ENCODE measurements around the gene DICER1.

DICER1 gene

GRCh38 chr14:95045106-95045701, 112.1 kb downstream of the DICER1 start:
- TF ChIP-seq, protein P1, sequence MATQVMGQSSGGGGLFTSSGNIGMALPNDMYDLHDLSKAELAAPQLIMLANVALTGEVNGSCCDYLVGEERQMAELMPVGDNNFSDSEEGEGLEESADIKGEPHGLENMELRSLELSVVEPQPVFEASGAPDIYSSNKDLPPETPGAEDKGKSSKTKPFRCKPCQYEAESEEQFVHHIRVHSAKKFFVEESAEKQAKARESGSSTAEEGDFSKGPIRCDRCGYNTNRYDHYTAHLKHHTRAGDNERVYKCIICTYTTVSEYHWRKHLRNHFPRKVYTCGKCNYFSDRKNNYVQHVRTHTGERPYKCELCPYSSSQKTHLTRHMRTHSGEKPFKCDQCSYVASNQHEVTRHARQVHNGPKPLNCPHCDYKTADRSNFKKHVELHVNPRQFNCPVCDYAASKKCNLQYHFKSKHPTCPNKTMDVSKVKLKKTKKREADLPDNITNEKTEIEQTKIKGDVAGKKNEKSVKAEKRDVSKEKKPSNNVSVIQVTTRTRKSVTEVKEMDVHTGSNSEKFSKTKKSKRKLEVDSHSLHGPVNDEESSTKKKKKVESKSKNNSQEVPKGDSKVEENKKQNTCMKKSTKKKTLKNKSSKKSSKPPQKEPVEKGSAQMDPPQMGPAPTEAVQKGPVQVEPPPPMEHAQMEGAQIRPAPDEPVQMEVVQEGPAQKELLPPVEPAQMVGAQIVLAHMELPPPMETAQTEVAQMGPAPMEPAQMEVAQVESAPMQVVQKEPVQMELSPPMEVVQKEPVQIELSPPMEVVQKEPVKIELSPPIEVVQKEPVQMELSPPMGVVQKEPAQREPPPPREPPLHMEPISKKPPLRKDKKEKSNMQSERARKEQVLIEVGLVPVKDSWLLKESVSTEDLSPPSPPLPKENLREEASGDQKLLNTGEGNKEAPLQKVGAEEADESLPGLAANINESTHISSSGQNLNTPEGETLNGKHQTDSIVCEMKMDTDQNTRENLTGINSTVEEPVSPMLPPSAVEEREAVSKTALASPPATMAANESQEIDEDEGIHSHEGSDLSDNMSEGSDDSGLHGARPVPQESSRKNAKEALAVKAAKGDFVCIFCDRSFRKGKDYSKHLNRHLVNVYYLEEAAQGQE (IDR thresholded peaks at IDR 0.05; ENCODE audit: insufficient replicate concordance, low read depth), result no peak
- TF ChIP-seq CTCF (IDR thresholded peaks at IDR 0.05; ENCODE audit: insufficient read depth, low read length) (no peak), POLR2AphosphoS5 (IDR thresholded peaks at IDR 0.05; ENCODE audit: low read depth) (no peak), GABPA (IDR thresholded peaks at IDR 0.05; ENCODE audit: low read depth) (no peak), SPI1 (IDR thresholded peaks at IDR 0.05; ENCODE audit: borderline replicate concordance, low read depth) (no peak)
- no peak for DNase-seq (ENCODE audit: low read depth in 1 of 2, low spot score in 1 of 2)
- H3K27ac ChIP-seq (replicated peaks), result no peak overlapping the region
- peaks cover 6% of the 10 kb centered on the region for H3K27me3 ChIP-seq (ENCODE audit: insufficient read depth, poor library complexity, severe bottlenecking)
- H3K4me3 ChIP-seq (replicated peaks; ENCODE audit: insufficient read depth, low read length), result no peak overlapping the region

- Histone ChIP-seq H3K27ac (replicated peaks) (no peak overlapping the region), H3K27me3 (ENCODE audit: insufficient read depth, poor library complexity, severe bottlenecking) (peaks cover 6% of the 10 kb centered on the region), H3K4me3 (replicated peaks; ENCODE audit: insufficient read depth, low read length) (no peak overlapping the region)
- TF ChIP-seq, protein P1 (IDR thresholded peaks at IDR 0.05; ENCODE audit: insufficient replicate concordance, low read depth), result no peak
- no peak for TF ChIP-seq SPI1 (IDR thresholded peaks at IDR 0.05; ENCODE audit: borderline replicate concordance, low read depth)
- no peak for DNase-seq (ENCODE audit: low read depth in 1 of 2, low spot score in 1 of 2)
These were observed 112.7 kb downstream of the DICER1 start for GRCh38 chr14:95044463-95045105.

- no peak overlapping the region for H3K4me3 ChIP-seq (replicated peaks; ENCODE audit: insufficient read depth, low read length)
- peaks cover 6% of the 10 kb centered on the region for H3K27me3 ChIP-seq (ENCODE audit: insufficient read depth, poor library complexity, severe bottlenecking)
- DNase-seq (ENCODE audit: low read depth in 1 of 2, low spot score in 1 of 2), result no peak
- TF ChIP-seq GABPA (IDR thresholded peaks at IDR 0.05; ENCODE audit: low read depth) (no peak), SPI1 (IDR thresholded peaks at IDR 0.05; ENCODE audit: borderline replicate concordance, low read depth) (no peak), CTCF (IDR thresholded peaks at IDR 0.05; ENCODE audit: insufficient read depth, low read length) (no peak), POLR2AphosphoS5 (IDR thresholded peaks at IDR 0.05; ENCODE audit: low read depth) (no peak)
- TF ChIP-seq, protein P1 (IDR thresholded peaks at IDR 0.05; ENCODE audit: insufficient replicate concordance, low read depth), result no peak
- no peak overlapping the region for H3K27ac ChIP-seq (replicated peaks)
These were observed 113.4 kb downstream of the DICER1 start for GRCh38 chr14:95043732-95044462.
